HG03432 (cell line): ENCODE data around the gene PRPF39.

Source experiments
- ATAC-seq: cut with Tn5 transposase; IDR thresholded peaks from one replicate; pipeline ENCODE4 v1.9.1; 2021; ENCODE audit warnings: mild to moderate bottlenecking, moderate library complexity; ENCODE audit not compliant: unreplicated experiment

Gene PRPF39, protein sequence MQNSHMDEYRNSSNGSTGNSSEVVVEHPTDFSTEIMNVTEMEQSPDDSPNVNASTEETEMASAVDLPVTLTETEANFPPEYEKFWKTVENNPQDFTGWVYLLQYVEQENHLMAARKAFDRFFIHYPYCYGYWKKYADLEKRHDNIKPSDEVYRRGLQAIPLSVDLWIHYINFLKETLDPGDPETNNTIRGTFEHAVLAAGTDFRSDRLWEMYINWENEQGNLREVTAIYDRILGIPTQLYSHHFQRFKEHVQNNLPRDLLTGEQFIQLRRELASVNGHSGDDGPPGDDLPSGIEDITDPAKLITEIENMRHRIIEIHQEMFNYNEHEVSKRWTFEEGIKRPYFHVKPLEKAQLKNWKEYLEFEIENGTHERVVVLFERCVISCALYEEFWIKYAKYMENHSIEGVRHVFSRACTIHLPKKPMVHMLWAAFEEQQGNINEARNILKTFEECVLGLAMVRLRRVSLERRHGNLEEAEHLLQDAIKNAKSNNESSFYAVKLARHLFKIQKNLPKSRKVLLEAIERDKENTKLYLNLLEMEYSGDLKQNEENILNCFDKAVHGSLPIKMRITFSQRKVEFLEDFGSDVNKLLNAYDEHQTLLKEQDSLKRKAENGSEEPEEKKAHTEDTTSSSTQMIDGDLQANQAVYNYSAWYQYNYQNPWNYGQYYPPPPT

DNA sequence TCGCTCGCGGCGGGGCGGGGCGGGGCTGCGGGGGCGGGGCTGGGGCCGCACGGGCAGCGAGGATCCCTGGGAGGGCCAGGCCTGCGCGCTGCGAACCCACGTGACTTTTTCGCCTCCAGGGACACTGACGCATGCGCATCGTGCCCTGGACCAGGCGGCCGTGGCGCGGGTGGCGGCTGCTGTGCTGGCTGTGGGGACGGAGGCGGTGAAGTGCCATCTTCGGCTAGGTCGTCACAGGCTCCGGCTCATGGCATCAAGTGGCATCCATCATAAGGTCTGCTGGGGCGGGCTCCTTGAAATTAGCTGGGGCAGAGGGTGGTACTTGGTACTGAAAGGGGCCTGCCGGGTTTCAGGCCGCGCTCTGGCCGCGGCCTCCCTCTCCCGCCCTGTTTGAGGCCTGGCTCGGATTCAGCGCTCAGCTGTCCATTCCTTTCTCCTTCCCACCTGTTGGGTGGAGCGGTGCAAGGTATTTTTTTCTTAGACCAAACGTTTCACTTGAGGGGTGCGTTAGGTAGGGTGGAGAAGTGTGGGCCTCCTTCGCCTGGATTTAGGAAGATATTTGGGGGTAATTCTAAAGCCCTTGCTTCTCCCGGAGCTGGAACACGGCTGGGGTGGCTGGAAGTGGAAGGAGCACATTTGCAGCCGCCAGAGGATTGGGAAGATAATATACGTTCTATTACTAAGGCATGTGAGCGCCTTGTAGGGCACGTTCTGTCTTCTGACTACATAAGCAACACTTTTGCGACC is at the start of gene PRPF39:
TSS of gene PRPF39 (plus strand) at position 141 of the 747 bp plus-strand sequence. CDS start 11,124 bp downstream, outside the sequence.
- peak; percentile 96 for ATAC-seq

DNA sequence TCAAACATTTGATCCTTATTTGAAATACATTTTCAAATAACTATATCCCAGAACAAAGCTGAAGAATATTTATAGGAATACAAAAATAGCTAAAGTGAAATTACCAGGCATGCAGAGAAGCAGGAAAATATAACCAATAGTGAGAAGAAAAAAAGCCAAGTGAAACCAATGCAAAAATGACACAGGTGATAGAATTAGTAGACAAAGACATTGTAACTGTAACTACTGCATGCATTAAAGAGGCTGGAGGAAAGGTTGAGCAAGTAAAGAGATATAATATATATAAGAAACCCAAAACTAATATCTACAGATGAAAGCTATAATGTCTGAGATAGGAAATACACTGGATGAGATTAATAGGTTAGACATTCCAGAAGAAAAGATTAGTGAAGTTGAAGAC is 49.2 kb upstream of the PRPF39 start:
- ATAC-seq: no peak

DNA sequence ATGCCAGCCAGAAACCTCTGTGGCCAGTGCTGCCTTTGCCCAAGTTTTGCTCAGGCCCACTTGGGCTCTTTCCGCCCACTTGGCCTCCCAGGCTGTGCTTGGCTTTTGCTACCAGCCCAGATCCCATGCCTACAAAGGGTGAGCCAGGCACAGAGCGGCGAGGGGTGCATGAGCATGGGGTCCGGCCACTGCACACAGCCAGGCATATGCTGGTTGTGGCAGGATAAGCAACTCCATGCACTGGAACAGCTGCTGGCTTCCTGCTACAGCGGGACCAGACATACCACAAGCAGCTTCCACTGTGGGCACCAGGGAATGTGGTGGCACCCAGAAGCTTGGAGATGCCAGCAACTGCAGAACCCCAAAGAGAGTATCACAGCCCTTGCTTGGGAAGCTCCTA is 45.7 kb upstream of the PRPF39 start:
- no peak for ATAC-seq

DNA sequence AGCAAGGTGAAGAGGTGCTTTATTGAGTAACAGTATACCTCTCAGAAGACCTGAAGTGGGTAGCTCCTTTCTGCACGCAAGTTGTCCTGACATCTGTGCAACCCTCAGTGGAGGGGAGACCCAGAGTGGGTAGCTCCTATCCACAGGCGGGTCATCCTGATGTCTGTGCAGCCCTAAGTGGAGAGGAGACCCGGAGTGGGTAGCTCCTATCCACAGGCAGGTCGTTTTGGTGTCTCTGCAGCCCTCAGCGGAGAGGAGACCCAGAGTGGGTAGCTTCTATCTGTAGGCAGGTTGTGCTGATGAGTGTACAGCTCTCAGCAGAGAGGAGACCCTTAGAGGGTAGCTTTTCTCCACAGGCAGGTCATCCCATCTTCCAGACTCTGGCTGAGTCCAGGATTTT is 45.1 kb upstream of the PRPF39 start:
- no peak for ATAC-seq

DNA sequence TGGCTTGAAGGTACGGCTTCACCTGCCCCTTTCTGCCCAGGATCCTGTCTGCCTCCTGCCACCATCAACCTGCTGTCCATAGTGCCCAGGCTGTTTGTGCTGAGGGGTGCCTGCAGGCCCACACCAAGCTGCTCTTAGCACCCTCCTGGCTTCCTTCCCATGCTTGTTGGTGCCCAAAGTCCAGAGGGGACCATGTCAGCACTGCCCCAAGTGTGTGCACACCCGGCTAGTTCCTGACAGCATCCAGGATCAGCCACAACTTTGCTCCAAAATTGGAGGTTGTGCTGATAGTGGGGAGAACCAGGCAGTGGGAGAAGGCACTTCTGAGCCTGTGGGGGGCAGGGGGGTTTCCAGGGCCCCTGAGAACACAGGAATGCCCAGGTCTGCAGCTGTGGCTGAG is 44.5 kb upstream of the PRPF39 start:
- no peak for ATAC-seq

GRCh38 chr14:45041641-45042040 is 42.3 kb upstream of the PRPF39 start:
- ATAC-seq: no peak

GRCh38 chr14:45044638-45045037 is 39.3 kb upstream of the PRPF39 start:
- ATAC-seq: no peak

- no peak for ATAC-seq
Observed at GRCh38 chr14:45048385-45048784, 35.5 kb upstream of the PRPF39 start.

DNA sequence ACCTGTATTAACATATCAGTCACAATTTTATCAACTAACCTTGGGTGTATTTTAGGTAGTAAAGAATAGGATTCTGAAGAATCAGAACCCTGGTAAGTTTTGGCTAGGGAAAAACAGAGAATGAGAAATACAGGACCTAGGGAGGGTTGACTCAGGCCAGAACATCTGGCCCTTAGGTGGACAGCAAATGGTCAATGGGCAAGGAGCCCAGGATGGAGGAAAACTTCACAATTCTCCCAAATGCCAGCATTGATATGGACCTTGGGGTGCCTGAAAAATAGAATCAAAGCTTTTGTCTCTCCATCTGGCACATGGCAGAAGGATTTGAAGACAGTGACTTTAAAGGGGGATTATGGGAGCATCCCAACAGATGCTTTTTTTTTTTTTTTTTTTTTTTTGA is 32.7 kb upstream of the PRPF39 start:
- ATAC-seq: no peak

DNA sequence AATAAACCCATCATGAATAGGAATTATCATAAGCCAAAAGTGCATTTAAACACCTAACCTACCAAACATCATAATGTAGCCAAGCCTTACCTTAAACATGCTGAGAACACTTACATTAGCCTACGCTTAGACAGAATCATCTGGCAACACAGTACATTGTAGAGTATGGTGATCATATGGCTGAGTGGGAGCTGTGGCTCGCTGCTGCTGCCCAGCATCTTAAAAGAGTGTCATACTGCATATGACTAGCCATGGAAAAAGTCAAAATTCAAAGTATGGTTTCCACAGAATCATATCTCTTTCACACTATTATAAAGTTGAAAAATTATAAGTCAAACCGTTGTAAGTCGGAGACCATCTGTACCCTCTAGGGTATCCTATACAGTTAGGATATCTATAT is 32.0 kb upstream of the PRPF39 start:
- ATAC-seq: no peak

GRCh38 chr14:45057349-45057748 is 26.6 kb upstream of the PRPF39 start:
- ATAC-seq: no peak

DNA sequence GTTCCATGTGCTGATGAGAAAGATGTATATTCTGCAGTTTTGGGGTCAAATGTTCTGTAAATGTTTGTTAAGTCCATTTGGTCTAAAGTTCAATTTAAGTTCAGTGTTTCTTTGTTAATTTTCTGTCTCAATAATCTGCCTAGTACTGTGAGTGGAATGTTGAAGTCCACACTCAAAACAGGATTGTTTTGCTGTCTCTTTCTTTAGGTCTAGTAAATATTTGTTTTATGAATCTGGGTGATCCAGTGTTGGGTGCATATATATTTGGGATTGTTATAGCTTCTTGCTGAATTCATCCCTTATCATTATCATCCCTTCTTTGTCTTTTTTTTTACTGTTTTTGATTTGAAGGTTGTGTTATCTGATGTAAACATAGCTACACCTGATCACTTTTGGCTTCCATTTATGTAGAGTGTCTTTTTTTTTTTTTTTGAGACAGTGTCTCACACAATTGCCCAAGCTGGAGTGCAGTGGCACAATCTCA is 26.0 kb upstream of the PRPF39 start:
- no peak for ATAC-seq

- no peak for ATAC-seq
Observed at GRCh38 chr14:45060551-45060950, 23.4 kb upstream of the PRPF39 start.

DNA sequence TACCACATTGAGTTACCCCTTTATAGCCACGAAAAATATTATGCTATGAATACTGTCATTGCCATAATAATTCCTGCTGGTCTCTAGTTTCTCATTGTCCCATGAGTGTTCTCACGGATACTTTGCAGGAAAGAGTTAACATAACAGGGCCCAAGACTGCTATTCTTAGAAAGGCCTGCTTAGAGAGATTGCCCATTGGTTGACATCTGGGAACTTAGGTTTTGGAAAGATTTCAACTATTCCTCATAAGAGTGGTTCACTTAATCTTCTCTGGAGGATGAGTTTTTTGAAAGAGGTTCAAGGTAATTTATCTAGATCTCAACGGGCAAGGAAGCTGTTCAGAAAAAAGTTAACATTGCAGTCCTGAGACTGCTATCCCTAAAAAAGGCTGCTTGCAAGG is 18.4 kb upstream of the PRPF39 start:
- no peak for ATAC-seq

DNA sequence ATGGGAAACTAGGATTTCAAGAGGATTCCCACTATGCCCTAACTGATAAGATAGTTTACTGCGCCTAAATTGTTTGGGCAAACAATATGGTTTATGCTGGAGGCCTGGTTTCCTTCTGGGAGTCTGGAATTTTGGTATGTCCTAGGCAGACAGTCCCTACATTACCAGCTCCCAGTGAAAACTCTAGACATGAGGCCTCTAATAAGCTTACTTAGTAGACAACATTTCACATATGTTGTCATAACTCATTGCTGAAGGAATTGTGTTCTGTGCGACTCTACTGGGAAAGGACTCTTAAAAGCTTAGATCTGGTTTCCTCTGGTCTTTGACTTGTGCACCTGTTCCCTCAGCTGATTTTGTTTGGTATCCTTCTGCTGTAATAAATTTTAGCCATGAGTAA is 18.0 kb upstream of the PRPF39 start:
- no peak for ATAC-seq

DNA sequence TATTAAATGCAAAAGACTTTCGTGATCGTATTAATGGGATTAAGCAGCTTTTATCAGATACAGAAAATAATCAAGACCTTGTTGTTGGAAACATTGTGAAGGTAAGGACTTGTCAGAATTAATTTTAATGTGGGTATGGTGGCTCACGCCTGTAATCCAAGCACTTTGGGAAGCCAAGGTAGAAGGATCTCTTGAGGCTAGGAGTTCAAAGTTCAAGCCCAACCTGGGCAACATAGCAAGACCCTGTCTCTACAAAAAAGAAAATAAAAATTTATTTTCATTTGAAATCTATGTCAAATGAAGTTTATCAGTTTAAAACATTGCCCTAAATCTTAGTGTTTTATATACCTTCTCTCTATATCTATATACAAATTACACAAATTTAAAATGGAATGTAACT is 17.2 kb upstream of the PRPF39 start:
- ATAC-seq: no peak

- ATAC-seq: no peak
Observed at GRCh38 chr14:45068396-45068795, 15.5 kb upstream of the PRPF39 start.

GRCh38 chr14:45070215-45070614 is 13.7 kb upstream of the PRPF39 start:
- no peak for ATAC-seq

GRCh38 chr14:45072126-45072525 is 11.8 kb upstream of the PRPF39 start:
- no peak for ATAC-seq

DNA sequence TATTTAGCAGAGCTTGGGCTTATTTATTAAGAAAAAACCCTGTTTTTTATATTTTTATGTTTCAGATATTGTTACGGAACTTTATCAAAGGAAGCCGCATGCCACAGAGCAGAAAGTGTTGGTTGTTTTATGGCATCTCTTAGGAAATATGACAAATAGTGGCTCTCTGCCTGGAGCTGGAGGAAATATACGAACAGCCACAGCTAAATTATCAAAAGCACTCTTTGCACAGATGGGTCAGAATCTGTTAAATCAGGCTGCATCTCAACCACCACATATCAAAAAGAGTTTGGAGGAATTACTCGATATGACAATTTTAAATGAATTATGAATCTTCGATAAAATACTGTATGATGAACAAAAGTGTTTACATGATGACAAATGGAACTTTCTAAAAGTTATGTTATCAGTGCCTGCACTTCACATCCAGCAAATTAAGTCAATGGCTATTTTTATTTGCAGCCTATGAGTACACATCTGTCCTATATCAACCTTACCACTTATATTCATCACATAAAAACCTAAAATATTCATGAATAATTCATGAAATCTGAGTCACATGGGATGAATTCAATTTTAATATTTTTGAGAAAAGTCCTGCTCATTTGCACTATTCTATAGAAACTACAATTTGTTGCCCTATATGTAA is 10.6 kb upstream of the PRPF39 start:
- ATAC-seq: no peak

- ATAC-seq: no peak
Observed at GRCh38 chr14:45078323-45078722, 5.6 kb upstream of the PRPF39 start.
